OCI-LY7 (cell line): ENCODE data around the gene RHOB. TPM values are rescaled to one million over a fixed set of nuclear protein-coding genes. Genes with fewer than 3 reads are reported as not detected.

ENCODE experiments used
- BruUV-seq: library from RNA; stranded (reverse); fragments of 400-500 nt; replicated peaks from 2 replicates; lab custom pipeline; 2021; lab: Mats Ljungman, UMichigan
- CTCF ChIA-PET: fragments of 300-600 bp; sonication (Branson Sonifier 250); formaldehyde crosslinking; loops from one replicate; lab custom pipeline; 2022; ENCODE audit warnings: antibody characterized with exemption; ENCODE audit not compliant: unreplicated experiment; lab: Charles Lee
- POLR2A ChIA-PET: fragments of 300-600 bp; sonication (Branson Sonifier 250); formaldehyde crosslinking; loops from one replicate; lab custom pipeline; 2022; ENCODE audit warnings: antibody characterized with exemption; lab: Charles Lee
- DNase-seq: peaks from one replicate; pipeline ENCODE4 v3.0.0-alpha.2; 2015; ENCODE audit warnings: low spot score
- H2AFZ ChIP-seq: fragments of 200-600 bp; sonication (generic), shearing (Covaris generic); 2 replicates; pipeline ENCODE4 v1.6.1; 2014; ENCODE audit warnings: mild to moderate bottlenecking, antibody characterized with exemption, low read length, moderate library complexity
- H3K27ac ChIP-seq: fragments of 200-600 bp; sonication (generic); 2 replicates; pipeline ENCODE4 v1.5.1; 2014; ENCODE audit warnings: mixed run types, low read depth, mild to moderate bottlenecking, moderate library complexity, low read length, inconsistent platforms; ENCODE audit not compliant: poor library complexity, severe bottlenecking
- H3K36me3 ChIP-seq: fragments of 200-600 bp; sonication (generic); 2 replicates; pipeline ENCODE4 v1.6.1; 2014; ENCODE audit warnings: mild to moderate bottlenecking, antibody characterized with exemption, low read length, moderate library complexity, mixed read lengths; ENCODE audit not compliant: insufficient read depth
- H3K4me1 ChIP-seq: fragments of 200-600 bp; sonication (generic); 2 replicates; pipeline ENCODE4 v1.5.1; 2014; ENCODE audit warnings: mild to moderate bottlenecking, low read length; ENCODE audit not compliant: insufficient read depth, poor library complexity, severe bottlenecking
- H3K4me2 ChIP-seq: fragments of 200-600 bp; sonication (generic); 2 replicates; pipeline ENCODE4 v1.6.1; 2014; ENCODE audit warnings: mild to moderate bottlenecking, low read length
- H3K4me3 ChIP-seq: fragments of 200-600 bp; sonication (generic); 2 replicates; pipeline ENCODE4 v1.5.1; 2014; ENCODE audit warnings: mild to moderate bottlenecking, low read depth, low read length; ENCODE audit not compliant: poor library complexity, severe bottlenecking
- H3K79me2 ChIP-seq: fragments of 200-600 bp; sonication (generic); 2 replicates; pipeline ENCODE4 v1.6.1; 2016; ENCODE audit warnings: low read depth, mild to moderate bottlenecking, low read length, moderate library complexity, mixed read lengths; ENCODE audit not compliant: insufficient read depth
- H3K9me2 ChIP-seq: fragments of 200-600 bp; sonication (generic); 2 replicates; pipeline ENCODE4 v1.6.1; 2016; ENCODE audit warnings: mild to moderate bottlenecking, low read length, mixed read lengths; ENCODE audit not compliant: insufficient read depth
- H3K9me3 ChIP-seq: fragments of 200-600 bp; sonication (generic); 2 replicates; pipeline ENCODE4 v1.6.1; 2014; ENCODE audit warnings: mild to moderate bottlenecking, mixed run types, low read length, mixed read lengths
- H4K20me1 ChIP-seq: fragments of 200-600 bp; sonication (generic); 2 replicates; pipeline ENCODE4 v1.6.1; 2014; ENCODE audit warnings: mild to moderate bottlenecking, antibody characterized with exemption, low read length, moderate library complexity, mixed read lengths; ENCODE audit not compliant: insufficient read depth
- CTCF ChIP-seq: fragments of 200-600 bp; sonication (generic); conservative IDR thresholded peaks from 2 replicates; pipeline ENCODE4 v1.5.1; 2014; ENCODE audit warnings: mild to moderate bottlenecking, antibody characterized with exemption, low read length, moderate library complexity, mixed read lengths
- EZH2phosphoT487 ChIP-seq: fragments of 200-600 bp; sonication (generic); IDR thresholded peaks from 2 replicates; pipeline ENCODE4 v1.6.1; 2018; ENCODE audit warnings: low read depth, borderline replicate concordance, mild to moderate bottlenecking, mixed run types, antibody characterized with exemption, low read length, moderate library complexity, mixed read lengths
- intact Hi-C: fragments of 100-400 bp; cut with micrococcal nuclease; formaldehyde crosslinking; loops from one replicate; pipeline ENCODE4 v1.10.0; 2022; ENCODE audit not compliant: unreplicated experiment
- total RNA-seq, 2 experiments: library from RNA; depleted of rRNA in 1 of 2; stranded (reverse); fragments of >200 nt in 1 of 2; shearing (Covaris generic) in 1 of 2; gene quantifications; 2 replicates each; pipeline ENCODE4 v1.2.3, GENCODE V29; 2014 to 2022

The RHOB gene
- total RNA-seq, 2 experiments from 2014 or later, result 0.36 TPM; not detected in 1

- no peak overlapping the region for H3K27ac ChIP-seq
- no peak overlapping the region for H2AFZ ChIP-seq
- intact Hi-C loops, result no loop called here
- no peak overlapping the region for H3K4me2 ChIP-seq
- TF ChIP-seq CTCF, result no peak
- no peak for TF ChIP-seq EZH2phosphoT487
- H3K4me3 ChIP-seq, result no peak overlapping the region
- H3K4me1 ChIP-seq, result no peaks in the 10 kb centered on the region
- BruUV-seq, result no TSS peak
- no peak for DNase-seq
- H4K20me1 ChIP-seq, result no peaks in the 10 kb centered on the region; the same call in 1 of the 2 replicates
- no peaks in the 10 kb centered on the region for H3K9me3 ChIP-seq
- no peaks in the 10 kb centered on the region for H3K36me3 ChIP-seq
- CTCF ChIA-PET, result no interaction called here
- POLR2A ChIA-PET, result no interaction called here
- H3K9me2 ChIP-seq, result no peaks in the 10 kb centered on the region
- no peaks in the 10 kb centered on the region for H3K79me2 ChIP-seq
Observed at GRCh38 chr2:20484034-20484617, 37.3 kb downstream of the RHOB start.

- no peaks in the 10 kb centered on the region for H3K9me2 ChIP-seq
- H3K4me2 ChIP-seq, result no peak overlapping the region
- H3K27ac ChIP-seq, result no peak overlapping the region
- H3K36me3 ChIP-seq, result no peaks in the 10 kb centered on the region
- no peak for TF ChIP-seq EZH2phosphoT487
- no peak for TF ChIP-seq CTCF
- H4K20me1 ChIP-seq, result no peaks in the 10 kb centered on the region; the same call in 1 of the 2 replicates
- no peaks in the 10 kb centered on the region for H3K9me3 ChIP-seq
- H3K4me1 ChIP-seq, result no peaks in the 10 kb centered on the region
- intact Hi-C loops, result no loop called here
- H3K4me3 ChIP-seq, result no peak overlapping the region
- no TSS peak for BruUV-seq
- ChIA-PET CTCF (no interaction called here), POLR2A (no interaction called here)
- DNase-seq, result no peak
- H3K79me2 ChIP-seq, result no peaks in the 10 kb centered on the region
- no peak overlapping the region for H2AFZ ChIP-seq
Observed at GRCh38 chr2:20484810-20485611, 38.1 kb downstream of the RHOB start.
